ENCODE measurements around the gene SAMSN1.

- TF ChIP-seq CTCF (IDR thresholded peaks at IDR 0.05): no peak
- TF ChIP-seq POLR2A (IDR thresholded peaks at IDR 0.05): no peak
Measured at GRCh38 chr21:14584357-14585095, 38.4 kb upstream of the SAMSN1 start.

Data from adrenal gland (tissue), 5 donors.